GM18951 (cell line): ENCODE data around the gene RFESD.
"Not testable (repeated sequence)": the region's sequence is repeated elsewhere in the genome, so short reads cannot be mapped to it uniquely, and the experiment has no call there.

ENCODE experiments used
- POLR2A ChIP-seq: IDR thresholded peaks from 4 replicates; pipeline ENCODE4 v1.6.1; 2011; ENCODE audit warnings: mild to moderate bottlenecking; ENCODE audit not compliant: insufficient read length, insufficient read depth; ENCODE audit errors: extremely low read depth
- in situ Hi-C: fragments of 300-500 bp; cut with MboI; formaldehyde crosslinking; loops from one replicate; pipeline ENCODE4 v1.12.0; 2022; ENCODE audit warnings: low sequenced_read_pairs, mixed read lengths, inconsistent platforms; ENCODE audit not compliant: unreplicated experiment

The RFESD gene

GRCh38 chr5:95684361-95684760 lies 37.8 kb downstream of the RFESD start:
- in situ Hi-C loops: no loop called here
- TF ChIP-seq POLR2A: no peak

DNA sequence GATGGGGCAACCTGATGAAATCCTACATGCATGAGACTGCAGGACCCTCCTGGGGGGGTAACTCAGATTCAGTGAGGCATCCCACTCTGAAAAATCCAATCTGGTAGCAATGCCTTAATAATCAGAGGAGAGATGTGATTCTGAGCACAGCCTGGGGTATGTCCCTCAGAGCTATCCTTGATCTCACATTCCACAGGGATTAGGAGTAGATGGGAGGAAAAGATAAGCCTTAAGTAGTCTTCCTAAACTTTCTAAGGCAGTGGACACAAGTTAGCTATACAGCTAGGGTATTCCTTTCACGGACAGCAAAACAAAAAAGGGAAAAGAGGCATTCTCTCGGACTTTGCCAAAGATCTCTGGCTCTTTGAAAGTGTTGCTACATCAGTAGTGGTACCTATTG lies 40.1 kb downstream of the RFESD start:
- no peak for TF ChIP-seq POLR2A
- in situ Hi-C loops: no loop called here

- no peak for TF ChIP-seq POLR2A
These were observed 43.1 kb downstream of the RFESD start for GRCh38 chr5:95689680-95690079.

DNA sequence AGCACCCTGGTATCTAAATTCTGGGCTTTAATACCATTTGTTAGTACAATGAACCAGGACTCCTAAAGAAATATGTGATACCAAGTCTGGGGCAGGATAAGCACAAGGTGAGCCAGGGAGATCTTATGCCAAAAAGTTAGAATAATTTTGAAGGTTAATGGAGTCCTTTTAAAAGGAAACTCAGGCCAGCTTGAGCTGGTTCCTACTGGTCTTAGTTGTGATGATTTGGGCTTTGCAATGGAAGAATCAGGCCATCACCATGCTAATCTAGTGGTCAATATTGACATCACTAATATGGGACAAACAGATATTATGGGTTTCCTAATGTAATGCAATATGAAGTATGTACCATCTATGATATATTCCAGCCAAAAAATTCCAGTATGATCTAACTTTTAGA lies 43.8 kb downstream of the RFESD start:
- in situ Hi-C loops: no loop called here
- no peak for TF ChIP-seq POLR2A

More at GRCh38 chr5:95689680-95690079, 43.1 kb downstream of the RFESD start:
- in situ Hi-C loops: no loop called here

GRCh38 chr5:95697781-95698681 lies 51.5 kb downstream of the RFESD start:
- no peak for TF ChIP-seq POLR2A
- in situ Hi-C loops: no loop called here

DNA sequence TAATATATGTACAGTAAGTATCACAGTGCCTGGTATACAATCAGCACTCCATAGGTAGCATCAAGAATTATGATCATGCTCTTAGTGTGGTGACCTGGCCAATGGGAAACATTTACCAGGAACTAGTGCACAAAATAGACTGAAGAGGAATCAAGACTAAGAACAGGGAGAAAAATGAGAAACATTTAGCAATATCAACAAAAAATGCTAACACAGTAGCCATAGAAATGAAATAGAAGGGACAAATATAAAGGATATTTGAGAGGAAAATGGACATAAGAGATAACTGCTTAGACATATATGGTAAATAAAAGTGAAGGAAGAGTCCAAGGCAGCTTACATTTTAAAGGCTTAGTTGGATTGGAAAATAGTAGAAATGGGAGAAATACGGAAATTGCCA lies 52.8 kb downstream of the RFESD start:
- no peak for TF ChIP-seq POLR2A

DNA sequence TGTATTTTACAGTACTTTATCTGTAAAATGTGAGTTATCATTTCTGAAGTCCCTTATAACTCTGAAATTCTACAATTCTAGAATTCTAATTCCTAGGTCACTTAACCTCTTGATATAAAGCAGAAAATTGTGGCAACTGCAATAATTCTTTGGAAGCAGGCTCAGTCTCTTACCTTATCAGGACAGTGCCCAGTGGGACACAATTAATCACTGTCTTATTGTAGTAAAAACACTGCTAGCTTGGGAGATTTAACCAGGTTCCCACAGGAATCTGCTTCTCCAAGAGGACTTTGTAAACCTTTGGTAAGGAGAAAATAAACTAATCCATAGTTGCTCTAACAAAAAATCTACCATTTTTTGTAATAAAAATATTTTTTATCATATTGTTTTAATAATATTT lies 54.5 kb downstream of the RFESD start:
- in situ Hi-C loops: no loop called here

More for the DNA sequence above, 52.8 kb downstream of the RFESD start:
- in situ Hi-C loops: no loop called here

DNA sequence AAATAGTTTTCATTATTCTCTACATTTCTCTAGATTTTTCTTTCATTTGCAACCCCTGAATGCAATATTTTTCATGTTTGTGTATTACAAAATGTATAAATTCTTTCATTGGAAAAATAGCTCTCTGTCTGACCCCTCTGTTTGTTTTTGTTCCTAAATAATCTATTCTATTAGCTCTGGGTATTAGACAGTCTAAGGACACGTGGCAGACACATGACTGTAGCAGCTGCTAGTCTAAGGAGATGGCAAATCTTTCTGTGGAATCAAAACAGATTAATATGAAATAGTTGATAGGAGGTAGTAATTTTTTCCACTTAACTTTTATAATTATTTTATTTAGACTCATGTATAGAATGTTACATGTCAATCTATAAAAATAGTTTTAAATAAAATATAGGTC lies 57.6 kb downstream of the RFESD start:
- no peak for TF ChIP-seq POLR2A
- in situ Hi-C loops: no loop called here

More for the DNA sequence above, 54.5 kb downstream of the RFESD start:
- no peak for TF ChIP-seq POLR2A

GRCh38 chr5:95706196-95706595 lies 59.6 kb downstream of the RFESD start:
- in situ Hi-C loops: not testable (repeated sequence)

DNA sequence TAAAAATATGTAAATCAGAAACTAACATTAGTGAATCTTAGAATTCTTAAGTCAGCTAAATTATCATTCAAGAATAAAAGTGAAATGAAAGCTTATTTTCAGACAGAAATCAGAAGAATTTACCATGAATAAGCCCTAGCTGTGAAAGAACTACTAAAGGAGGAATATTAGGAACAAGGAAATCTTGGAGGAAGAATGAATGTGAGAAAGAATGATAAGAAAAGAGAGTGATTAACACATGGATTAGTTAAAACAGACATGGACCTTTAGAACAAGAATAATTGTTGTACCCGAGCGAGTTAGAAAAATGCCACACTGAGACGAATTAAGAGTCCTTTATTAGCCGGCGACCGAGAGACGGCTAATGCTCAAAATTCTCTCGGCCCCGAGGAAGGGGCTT lies 60.5 kb downstream of the RFESD start:
- TF ChIP-seq POLR2A: no peak
- in situ Hi-C loops: no loop called here
